SU-DHL-6 (cell line): ENCODE results near the gene TMCO1.
A peak's percentile ranks its signal among the peaks of the same experiment; 100 is the strongest.
"Not testable (repeated sequence)": the region's sequence is repeated elsewhere in the genome, so short reads cannot be mapped to it uniquely, and the experiment has no call there.

Experiments used
- H2AFZ ChIP-seq: fragments of 200-600 bp; sonication (generic); 2 replicates; pipeline ENCODE4 v1.6.1; 2014; ENCODE audit warnings: low read depth, mild to moderate bottlenecking, moderate library complexity, mixed read lengths, antibody characterized with exemption, low read length; ENCODE audit not compliant: severe bottlenecking
- H3F3A ChIP-seq: fragments of 200-600 bp; shearing (Covaris generic); 2 replicates; pipeline ENCODE4 v1.6.0; 2016; ENCODE audit warnings: antibody characterized with exemption, mild to moderate bottlenecking; ENCODE audit not compliant: insufficient read depth
- H3K27ac ChIP-seq: fragments of 200-600 bp; sonication (generic); 2 replicates; pipeline ENCODE4 v1.5.1; 2016; ENCODE audit warnings: low read depth, mild to moderate bottlenecking, low read length, moderate library complexity, mixed read lengths
- H3K27me3 ChIP-seq: fragments of 200-600 bp; sonication (generic), shearing (Covaris generic); 2 replicates; pipeline ENCODE4 v1.6.0; 2014; ENCODE audit warnings: mild to moderate bottlenecking, low read length
- H3K36me3 ChIP-seq: fragments of 200-600 bp; sonication (generic); 2 replicates; pipeline ENCODE4 v1.6.1; 2014; ENCODE audit warnings: mild to moderate bottlenecking, low read length, mixed read lengths
- H3K4me2 ChIP-seq: fragments of 300-600, 200-600 bp; shearing (Covaris generic), sonication (generic); 2 replicates; pipeline ENCODE4 v1.6.0; 2014; ENCODE audit warnings: low read length, low read depth, mild to moderate bottlenecking; ENCODE audit not compliant: poor library complexity, severe bottlenecking
- H3K4me3 ChIP-seq: fragments of 200-600 bp; sonication (generic); 2 replicates; pipeline ENCODE4 v1.5.1; 2014; ENCODE audit warnings: antibody characterized with exemption, low read length, mild to moderate bottlenecking, mixed read lengths; ENCODE audit not compliant: insufficient read depth, poor library complexity, severe bottlenecking
- H3K79me2 ChIP-seq: fragments of 200-600 bp; sonication (generic); 2 replicates; pipeline ENCODE4 v1.6.1; 2014; ENCODE audit warnings: mild to moderate bottlenecking, low read length, moderate library complexity; ENCODE audit not compliant: insufficient read depth
- H3K9ac ChIP-seq: fragments of 200-600 bp; sonication (generic); 2 replicates; pipeline ENCODE4 v1.7.0; 2014; ENCODE audit warnings: mild to moderate bottlenecking, low read length
- H3K9me2 ChIP-seq: fragments of 200-600 bp; sonication (generic); replicated peaks from 2 replicates; pipeline ENCODE4 v1.6.1; 2014; ENCODE audit warnings: low read length; ENCODE audit not compliant: insufficient read depth
- H3K9me3 ChIP-seq: fragments of 200-600 bp; sonication (generic); 2 replicates; pipeline ENCODE4 v1.6.1; 2014; ENCODE audit warnings: low read length, mixed read lengths; ENCODE audit not compliant: insufficient read depth
- H4K20me1 ChIP-seq: fragments of 200-600 bp; sonication (generic); 2 replicates; pipeline ENCODE4 v1.6.1; 2014; ENCODE audit warnings: low read depth, mild to moderate bottlenecking, antibody characterized with exemption, low read length, moderate library complexity, mixed read lengths
- CTCF ChIP-seq: fragments of 200-600 bp; sonication (generic); IDR thresholded peaks from one replicate; pipeline ENCODE4 v1.5.1; 2017; ENCODE audit warnings: antibody characterized with exemption, mild to moderate bottlenecking, low read length, moderate library complexity; ENCODE audit not compliant: insufficient read depth, poor library complexity, severe bottlenecking
- EZH2phosphoT487 ChIP-seq: fragments of 200-600 bp; sonication (generic), shearing (Covaris generic); conservative IDR thresholded peaks from 2 replicates; pipeline ENCODE4 v1.6.1; 2018; ENCODE audit warnings: mild to moderate bottlenecking, antibody characterized with exemption, low read length, moderate library complexity, mixed read lengths

The TMCO1 gene

GRCh38 chr1:165753934-165754333 lies 14.7 kb downstream of the TMCO1 start:
- Histone ChIP-seq H3K4me3 (no peak overlapping the region), H3K36me3 (peaks cover 8% of the 10 kb centered on the region), H2AFZ (no peak overlapping the region), H3K9ac (no peak overlapping the region), H4K20me1 (peaks cover 3% of the 10 kb centered on the region; the same call in 1 of the 2 replicates), H3K9me2 (no peaks in the 10 kb centered on the region), H3F3A (peaks cover under 1% of the 10 kb centered on the region; the same call in 1 of the 2 replicates), H3K27ac (peak overlapping the region; percentile 38; the same call in 1 of the 2 replicates), H3K4me2 (peak overlapping the region; percentile 34), H3K9me3 (no peaks in the 10 kb centered on the region), H3K79me2 (peaks cover 24% of the 10 kb centered on the region; the same call in 1 of the 2 replicates), H3K27me3 (no peaks in the 10 kb centered on the region)
- TF ChIP-seq CTCF (no peak), EZH2phosphoT487 (no peak)

GRCh38 chr1:165748550-165748949 lies 20.1 kb downstream of the TMCO1 start:
- H4K20me1 ChIP-seq = no peaks in the 10 kb centered on the region
- no peaks in the 10 kb centered on the region for H3K9me3 ChIP-seq
- peaks cover 9% of the 10 kb centered on the region; the same call in 1 of the 2 replicates for H3K79me2 ChIP-seq
- no peak for TF ChIP-seq CTCF
- TF ChIP-seq EZH2phosphoT487 = no peak
- peaks cover 3% of the 10 kb centered on the region; the same call in 1 of the 2 replicates for H3F3A ChIP-seq
- no peak overlapping the region for H3K4me3 ChIP-seq
- H3K4me2 ChIP-seq = no peak overlapping the region
- H3K27me3 ChIP-seq = no peaks in the 10 kb centered on the region
- no peak overlapping the region for H3K9ac ChIP-seq
- no peak overlapping the region for H2AFZ ChIP-seq
- no peak overlapping the region for H3K27ac ChIP-seq
- no peaks in the 10 kb centered on the region for H3K9me2 ChIP-seq
- H3K36me3 ChIP-seq = no peaks in the 10 kb centered on the region; the same call in 1 of the 2 replicates

DNA sequence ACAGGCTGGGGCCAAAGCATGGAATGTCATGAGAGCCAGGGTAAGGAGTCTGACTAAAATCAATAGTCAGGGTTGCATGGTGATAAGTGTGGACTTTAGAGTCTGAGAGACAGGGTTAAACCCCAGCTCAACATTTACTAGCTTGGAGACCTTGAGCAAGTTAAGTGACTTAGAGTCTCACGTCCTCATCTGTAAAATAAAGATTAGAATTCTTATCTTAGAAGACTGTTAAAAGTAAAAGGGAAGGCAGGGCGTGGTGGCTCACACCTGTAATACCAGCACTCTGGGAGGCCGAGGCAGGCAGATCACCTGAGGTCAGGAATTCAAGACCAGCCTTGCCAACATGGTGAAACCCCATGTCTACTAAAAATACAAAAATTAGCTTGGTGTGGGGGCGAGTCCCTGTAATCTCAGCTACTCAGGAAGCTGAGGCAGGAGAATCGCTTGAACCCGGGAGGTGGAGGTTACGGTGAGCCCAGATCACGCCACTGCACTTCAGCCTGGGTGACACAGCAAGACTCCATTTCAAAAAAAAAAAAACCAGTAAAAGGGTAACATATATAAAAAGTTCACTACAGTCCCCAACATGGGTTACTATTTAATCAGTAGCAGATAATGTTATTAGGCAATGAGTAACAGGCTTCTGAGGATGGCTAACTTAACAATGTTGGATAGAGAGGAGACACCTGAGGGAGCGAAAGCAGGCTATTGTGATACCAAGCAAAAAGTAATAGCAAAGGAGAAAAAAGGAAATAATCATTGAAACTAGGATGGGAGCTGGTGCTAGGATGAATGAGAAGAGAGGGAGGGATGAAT lies 20.8 kb downstream of the TMCO1 start:
- H3K9ac ChIP-seq = no peak overlapping the region
- peaks cover 4% of the 10 kb centered on the region; the same call in 1 of the 2 replicates for H3K36me3 ChIP-seq
- no peak for TF ChIP-seq CTCF
- no peak for TF ChIP-seq EZH2phosphoT487
- H3K27me3 ChIP-seq = no peaks in the 10 kb centered on the region
- no peaks in the 10 kb centered on the region for H4K20me1 ChIP-seq
- H3F3A ChIP-seq = peaks cover 3% of the 10 kb centered on the region; the same call in 1 of the 2 replicates
- no peaks in the 10 kb centered on the region for H3K9me3 ChIP-seq
- H3K4me2 ChIP-seq = no peak overlapping the region
- H3K9me2 ChIP-seq = no peaks in the 10 kb centered on the region
- peaks cover 9% of the 10 kb centered on the region; the same call in 1 of the 2 replicates for H3K79me2 ChIP-seq
- H2AFZ ChIP-seq = no peak overlapping the region
- H3K27ac ChIP-seq = no peak overlapping the region
- no peak overlapping the region for H3K4me3 ChIP-seq

- H3K4me2 ChIP-seq, H3K79me2 ChIP-seq, H3K4me3 ChIP-seq, H4K20me1 ChIP-seq, H3K9me3 ChIP-seq, H3K27ac ChIP-seq, H3K9me2 ChIP-seq, H3K9ac ChIP-seq, H2AFZ ChIP-seq, H3F3A ChIP-seq, H3K27me3 ChIP-seq: not testable (repeated sequence)
- peaks cover 19% of the 10 kb centered on the region; the same call in 1 of the 2 replicates for H3K36me3 ChIP-seq
Observed at GRCh38 chr1:165744913-165745312, 23.8 kb downstream of the TMCO1 start.
